Measurements from ENCODE around the gene FAM9A. TPM values are rescaled to one million over a fixed set of nuclear protein-coding genes. Genes with fewer than 3 reads are reported as not detected.

The FAM9A gene
- not detected in 2 replicates for total RNA-seq

GRCh38 chrX:8801041-8801599, at the start of gene FAM9A:
FAM9A (minus strand) TSS chrX:8801383; CDS start chrX:8800171, 1,212 bp downstream.

Other genes with a start within 250 kb of the FAM9A start
- under 0.01 and 1.4 TPM in 2 replicates for gene ANOS1, start 69.2 kb downstream of the FAM9A start, total RNA-seq
- not detected in 2 replicates for gene FAM9B, start 232.7 kb upstream of the FAM9A start, total RNA-seq

All from tracheal epithelial cell (primary cell).